GM12891 (cell line): ENCODE measurements around the gene ACTN4.

Experiments used
- DNase-seq: peaks from one replicate; pipeline ENCODE4 v3.0.0; 2011; ENCODE audit warnings: low spot score; ENCODE audit not compliant: insufficient read length
- FAIRE-seq: peaks from 2 replicates; lab custom pipeline; 2011; peaks lifted over from hg19 to GRCh38; lab: Jason Lieb, UNC
- PAX5 ChIP-seq: IDR thresholded peaks from 2 replicates; pipeline ENCODE4 v1.6.1; 2011; ENCODE audit warnings: low read length, moderate library complexity, mild to moderate bottlenecking; ENCODE audit not compliant: insufficient read depth, severe bottlenecking
- POLR2A ChIP-seq: IDR thresholded peaks from 2 replicates; pipeline ENCODE4 v1.6.1; 2011; ENCODE audit warnings: low read depth, low read length, control low read depth
- POLR2AphosphoS5 ChIP-seq: IDR thresholded peaks from 2 replicates; pipeline ENCODE4 v1.6.1; 2011; ENCODE audit warnings: low read depth, low read length, control low read depth
- POU2F2 ChIP-seq: IDR thresholded peaks from 2 replicates; pipeline ENCODE4 v1.6.1; 2011; ENCODE audit warnings: low read depth, mild to moderate bottlenecking, control low read depth, low read length, moderate library complexity
- SPI1 ChIP-seq: IDR thresholded peaks from 2 replicates; pipeline ENCODE4 v1.6.1; 2011; ENCODE audit warnings: low read depth, low read length, control low read depth
- TAF1 ChIP-seq: IDR thresholded peaks from 2 replicates; pipeline ENCODE4 v1.6.1; 2011; ENCODE audit warnings: low read depth, low read length, control low read depth

Gene ACTN4

GRCh38 chr19:38661996-38662395 lies 14.5 kb downstream of the ACTN4 start:
- TF ChIP-seq POLR2AphosphoS5 = no peak
- no peak for TF ChIP-seq PAX5
- no peak for TF ChIP-seq POLR2A
- TF ChIP-seq POU2F2 = no peak
- no peak for TF ChIP-seq TAF1
- no peak for TF ChIP-seq SPI1
- FAIRE-seq = no peak

GRCh38 chr19:38662537-38663155 lies 15.2 kb downstream of the ACTN4 start:
- no peak for FAIRE-seq
- TF ChIP-seq PAX5 = no peak
- TF ChIP-seq SPI1 = no peak
- TF ChIP-seq POU2F2 = no peak
- no peak for TF ChIP-seq POLR2AphosphoS5
- no peak for TF ChIP-seq POLR2A
- no peak for TF ChIP-seq TAF1
- no peak for DNase-seq

More at GRCh38 chr19:38661996-38662395, 14.5 kb downstream of the ACTN4 start:
- DNase-seq = no peak

- FAIRE-seq (no peak), DNase-seq (no peak)
- TF ChIP-seq POU2F2 = no peak
- TF ChIP-seq PAX5 = no peak
- no peak for TF ChIP-seq SPI1
- TF ChIP-seq POLR2A = no peak
- no peak for TF ChIP-seq POLR2AphosphoS5
- TF ChIP-seq TAF1 = no peak
These were observed 15.8 kb downstream of the ACTN4 start for GRCh38 chr19:38663156-38663651.

GRCh38 chr19:38663957-38664502 lies 16.6 kb downstream of the ACTN4 start:
- FAIRE-seq = no peak
- DNase-seq = no peak
- TF ChIP-seq POLR2AphosphoS5 = 0 out of 2 replicates have a peak, but pooled peaks have one; percentile 15
- no peak for TF ChIP-seq POU2F2

GRCh38 chr19:38664503-38665211 lies 17.2 kb downstream of the ACTN4 start:
- TF ChIP-seq PAX5 = no peak
- TF ChIP-seq SPI1 = peak; percentile 81
- FAIRE-seq = no peak
- DNase-seq = no peak

GRCh38 chr19:38665219-38665931 lies 17.9 kb downstream of the ACTN4 start:
- DNase-seq (no peak), FAIRE-seq (no peak)
- TF ChIP-seq SPI1 (no peak), TAF1 (no peak), POLR2A (no peak), POU2F2 (no peak), POLR2AphosphoS5 (no peak), PAX5 (no peak)

- no peak for FAIRE-seq
- TF ChIP-seq POLR2AphosphoS5 (no peak), TAF1 (no peak), POLR2A (no peak), POU2F2 (no peak), PAX5 (no peak), SPI1 (no peak)
- no peak for DNase-seq
These were observed 18.7 kb downstream of the ACTN4 start for GRCh38 chr19:38665950-38666662.

- FAIRE-seq (peak; percentile 75), DNase-seq (peak; percentile 62)
These were observed 19.4 kb downstream of the ACTN4 start for GRCh38 chr19:38666663-38667511.

GRCh38 chr19:38667661-38668171 lies 20.3 kb downstream of the ACTN4 start:
- TF ChIP-seq PAX5 (no peak), POU2F2 (no peak), POLR2A (no peak), POLR2AphosphoS5 (no peak), SPI1 (no peak), TAF1 (no peak)
- peak; percentile 28 for FAIRE-seq
- no peak for DNase-seq

More at GRCh38 chr19:38666663-38667511, 19.4 kb downstream of the ACTN4 start:
- TF ChIP-seq POLR2A (no peak), POU2F2 (no peak), SPI1 (no peak), TAF1 (no peak), POLR2AphosphoS5 (no peak), PAX5 (no peak)
